Measurements from ENCODE around the gene ENO2. TPM values are rescaled to one million over a fixed set of nuclear protein-coding genes. Genes with fewer than 3 reads are reported as not detected.

Gene ENO2
- total RNA-seq, 1 donor, result 13.4 TPM

GRCh38 chr12:6915789-6916285, 1.5 kb downstream of the ENO2 start:
- H3K4me2 ChIP-seq (ENCODE audit: insufficient read depth, low read length), result peak overlapping the region; percentile 85
- no peak for DNase-seq (ENCODE audit: insufficient read length, low spot score, missing footprints)
- H3K9me3 ChIP-seq (ENCODE audit: low read depth, low read length), result no peaks in the 10 kb centered on the region
- H3K4me3 ChIP-seq (ENCODE audit: insufficient read depth, low read length), result no peak overlapping the region
- no peak overlapping the region for H3K27ac ChIP-seq (ENCODE audit: low read depth, low read length)
- H3K27me3 ChIP-seq (ENCODE audit: insufficient read depth, low read length), result no peaks in the 10 kb centered on the region
- H2AFZ ChIP-seq (ENCODE audit: low read length), result no peak overlapping the region
- peaks cover 19% of the 10 kb centered on the region for H3K79me2 ChIP-seq (ENCODE audit: insufficient read depth, low read length)
- peaks cover 4% of the 10 kb centered on the region for H4K20me1 ChIP-seq (ENCODE audit: insufficient read depth, low read length)
- H3K36me3 ChIP-seq (ENCODE audit: insufficient read depth, low read length), result peaks cover 6% of the 10 kb centered on the region
- no peak for TF ChIP-seq CTCF (IDR thresholded peaks at IDR 0.05; ENCODE audit: extremely low read depth, low read depth, low read length)
- H3K4me1 ChIP-seq (ENCODE audit: insufficient read depth, low read length), result peaks cover 22% of the 10 kb centered on the region

DNA sequence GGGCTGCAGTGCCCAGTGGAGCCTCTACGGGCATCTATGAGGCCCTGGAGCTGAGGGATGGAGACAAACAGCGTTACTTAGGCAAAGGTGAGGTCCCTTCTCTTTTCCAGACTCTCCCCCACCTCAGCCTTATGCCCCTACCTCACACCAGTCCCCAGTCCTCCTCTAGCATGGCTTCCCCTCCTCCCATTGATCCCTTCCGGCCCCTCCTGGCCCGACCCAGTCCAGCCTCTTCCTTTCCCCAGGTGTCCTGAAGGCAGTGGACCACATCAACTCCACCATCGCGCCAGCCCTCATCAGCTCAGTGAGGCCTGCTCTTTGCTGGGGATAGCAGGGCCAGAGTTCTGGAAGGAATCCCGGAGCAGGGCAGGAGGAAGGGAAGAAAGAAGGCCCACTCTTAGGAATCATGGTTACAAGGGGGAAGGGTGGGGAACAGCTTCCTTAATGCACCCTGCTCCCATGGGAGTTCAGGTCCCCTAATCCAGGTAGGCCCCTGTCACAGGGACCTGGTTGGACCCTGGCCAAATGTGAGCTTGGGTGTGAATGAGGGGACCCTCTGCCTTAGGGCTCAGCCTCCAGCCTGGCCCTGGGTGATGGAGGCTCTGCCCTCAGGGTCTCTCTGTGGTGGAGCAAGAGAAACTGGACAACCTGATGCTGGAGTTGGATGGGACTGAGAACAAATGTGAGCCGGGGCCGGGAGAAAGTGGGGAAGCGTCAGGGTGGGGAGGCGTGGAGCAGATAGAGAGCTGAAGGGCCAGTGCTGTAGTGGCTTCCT, 2.2 kb downstream of the ENO2 start:
- Histone ChIP-seq H3K4me1 (ENCODE audit: insufficient read depth, low read length) (peaks cover 22% of the 10 kb centered on the region), H3K4me3 (ENCODE audit: insufficient read depth, low read length) (no peak overlapping the region), H3K27me3 (ENCODE audit: insufficient read depth, low read length) (no peaks in the 10 kb centered on the region), H3K27ac (ENCODE audit: low read depth, low read length) (no peak overlapping the region), H4K20me1 (ENCODE audit: insufficient read depth, low read length) (peaks cover 4% of the 10 kb centered on the region), H3K79me2 (ENCODE audit: insufficient read depth, low read length) (peaks cover 19% of the 10 kb centered on the region), H2AFZ (ENCODE audit: low read length) (no peak overlapping the region), H3K4me2 (ENCODE audit: insufficient read depth, low read length) (no peak overlapping the region), H3K9me3 (ENCODE audit: low read depth, low read length) (no peaks in the 10 kb centered on the region), H3K36me3 (ENCODE audit: insufficient read depth, low read length) (peaks cover 12% of the 10 kb centered on the region)
- TF ChIP-seq CTCF (IDR thresholded peaks at IDR 0.05; ENCODE audit: extremely low read depth, low read depth, low read length), result no peak
- DNase-seq (ENCODE audit: insufficient read length, low spot score, missing footprints), result no peak

DNA sequence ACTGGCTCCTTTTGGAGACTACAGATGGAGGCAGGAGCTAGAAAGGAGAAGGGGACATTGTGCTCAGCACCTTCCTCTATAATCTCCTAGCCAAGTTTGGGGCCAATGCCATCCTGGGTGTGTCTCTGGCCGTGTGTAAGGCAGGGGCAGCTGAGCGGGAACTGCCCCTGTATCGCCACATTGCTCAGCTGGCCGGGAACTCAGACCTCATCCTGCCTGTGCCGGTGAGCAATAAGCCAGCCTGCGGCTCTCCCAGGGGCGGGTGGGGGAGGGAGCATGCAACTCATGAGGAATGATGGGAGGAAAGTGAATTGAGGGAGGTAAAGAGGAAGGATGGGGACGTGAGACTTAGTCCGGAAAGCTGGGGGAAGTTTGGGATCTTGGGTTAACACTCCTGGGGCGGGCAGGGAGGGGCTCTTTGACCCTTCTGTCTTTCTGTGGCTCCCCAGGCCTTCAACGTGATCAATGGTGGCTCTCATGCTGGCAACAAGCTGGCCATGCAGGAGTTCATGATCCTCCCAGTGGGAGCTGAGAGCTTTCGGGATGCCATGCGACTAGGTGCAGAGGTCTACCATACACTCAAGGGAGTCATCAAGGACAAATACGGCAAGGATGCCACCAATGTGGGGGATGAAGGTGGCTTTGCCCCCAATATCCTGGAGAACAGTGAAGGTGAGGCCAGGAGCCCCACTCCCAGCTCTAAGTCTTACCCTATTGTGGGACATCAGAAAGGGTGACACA, 3.3 kb downstream of the ENO2 start:
- DNase-seq (ENCODE audit: insufficient read length, low spot score, missing footprints), result peak; percentile 95
- no peak overlapping the region for H3K4me2 ChIP-seq (ENCODE audit: insufficient read depth, low read length)
- H3K9me3 ChIP-seq (ENCODE audit: low read depth, low read length), result no peaks in the 10 kb centered on the region
- no peak overlapping the region for H3K4me3 ChIP-seq (ENCODE audit: insufficient read depth, low read length)
- no peak overlapping the region for H2AFZ ChIP-seq (ENCODE audit: low read length)
- TF ChIP-seq CTCF (IDR thresholded peaks at IDR 0.05; ENCODE audit: extremely low read depth, low read depth, low read length), result no peak
- peaks cover 4% of the 10 kb centered on the region for H4K20me1 ChIP-seq (ENCODE audit: insufficient read depth, low read length)
- peak overlapping the region; percentile 11 for H3K27ac ChIP-seq (ENCODE audit: low read depth, low read length)
- peaks cover 16% of the 10 kb centered on the region for H3K36me3 ChIP-seq (ENCODE audit: insufficient read depth, low read length)
- no peaks in the 10 kb centered on the region for H3K27me3 ChIP-seq (ENCODE audit: insufficient read depth, low read length)
- H3K79me2 ChIP-seq (ENCODE audit: insufficient read depth, low read length), result peaks cover 19% of the 10 kb centered on the region
- peaks cover 22% of the 10 kb centered on the region for H3K4me1 ChIP-seq (ENCODE audit: insufficient read depth, low read length)

DNA sequence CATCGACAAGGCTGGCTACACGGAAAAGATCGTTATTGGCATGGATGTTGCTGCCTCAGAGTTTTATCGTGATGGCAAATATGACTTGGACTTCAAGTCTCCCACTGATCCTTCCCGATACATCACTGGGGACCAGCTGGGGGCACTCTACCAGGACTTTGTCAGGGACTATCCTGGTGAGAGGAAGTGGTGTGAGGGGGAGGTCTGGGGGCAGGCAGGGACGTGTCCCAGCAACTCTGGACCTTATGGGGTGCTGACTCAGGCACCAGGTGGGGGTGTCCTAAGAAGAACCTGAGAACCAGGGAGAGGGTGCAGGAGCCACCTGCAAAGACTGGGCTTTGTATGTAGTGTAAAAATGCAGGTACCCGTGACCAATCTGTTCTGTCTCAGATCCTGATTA, 5.2 kb downstream of the ENO2 start:
- Histone ChIP-seq H2AFZ (ENCODE audit: low read length) (no peak overlapping the region), H3K4me1 (ENCODE audit: insufficient read depth, low read length) (peaks cover 19% of the 10 kb centered on the region), H4K20me1 (ENCODE audit: insufficient read depth, low read length) (peaks cover 4% of the 10 kb centered on the region), H3K27ac (ENCODE audit: low read depth, low read length) (no peak overlapping the region), H3K36me3 (ENCODE audit: insufficient read depth, low read length) (peaks cover 26% of the 10 kb centered on the region), H3K4me2 (ENCODE audit: insufficient read depth, low read length) (no peak overlapping the region), H3K27me3 (ENCODE audit: insufficient read depth, low read length) (no peaks in the 10 kb centered on the region), H3K9me3 (ENCODE audit: low read depth, low read length) (no peaks in the 10 kb centered on the region), H3K79me2 (ENCODE audit: insufficient read depth, low read length) (peaks cover 18% of the 10 kb centered on the region), H3K4me3 (ENCODE audit: insufficient read depth, low read length) (no peak overlapping the region)
- DNase-seq (ENCODE audit: insufficient read length, low spot score, missing footprints), result peak; percentile 41
- TF ChIP-seq CTCF (IDR thresholded peaks at IDR 0.05; ENCODE audit: extremely low read depth, low read depth, low read length), result no peak
